Astrocyte of the cerebellum (primary cell): ENCODE measurements around the gene UBE2N.
"Not testable (repeated sequence)": the region's sequence is repeated elsewhere in the genome, so short reads cannot be mapped to it uniquely, and the experiment has no call there.

Source experiments
- DNase-seq: peaks from one replicate; pipeline ENCODE4 v3.0.0-alpha.2; 2011; ENCODE audit warnings: low read depth
- H3K4me3 ChIP-seq: 2 replicates; pipeline ENCODE4 v1.5.1; 2011; ENCODE audit warnings: mild to moderate bottlenecking, low read depth, low read length, moderate library complexity
- CTCF ChIP-seq: IDR thresholded peaks from 2 replicates; pipeline ENCODE4 v1.5.1; 2012; ENCODE audit warnings: low read length, low read depth, moderate library complexity, mild to moderate bottlenecking; ENCODE audit errors: missing control alignments
- in situ Hi-C: cut with HindIII; loops from 2 replicates; pipeline ENCODE4 v1.10.0; 2017; ENCODE audit warnings: low sequenced_read_pairs

UBE2N gene

GRCh38 chr12:93407054-93407962 lies 34.4 kb downstream of the UBE2N start:
- no peak for TF ChIP-seq CTCF
- H3K4me3 ChIP-seq = no peak overlapping the region
- DNase-seq = no peak
- in situ Hi-C loops = loop anchor here (25.0 kb wide), 1 partner anchor 620 kb away; no protein-coding TSS in a partner anchor

- TF ChIP-seq CTCF = no peak
- in situ Hi-C loops = loop anchor here (25.0 kb wide), 1 partner anchor 618 kb away; no protein-coding TSS in a partner anchor
- H3K4me3 ChIP-seq = no peak overlapping the region
- no peak for DNase-seq
These were observed 36.5 kb downstream of the UBE2N start for GRCh38 chr12:93404961-93405849.

GRCh38 chr12:93403988-93404803 lies 37.6 kb downstream of the UBE2N start:
- TF ChIP-seq CTCF = no peak
- no peak for DNase-seq
- H3K4me3 ChIP-seq = no peak overlapping the region
- in situ Hi-C loops = loop anchor here (25.0 kb wide), 1 partner anchor 617 kb away; no protein-coding TSS in a partner anchor

- DNase-seq = no peak
- no peak for TF ChIP-seq CTCF
- no peak overlapping the region for H3K4me3 ChIP-seq
- in situ Hi-C loops = loop anchor here (25.0 kb wide), 1 partner anchor 615 kb away; no protein-coding TSS in a partner anchor
These were observed 39.1 kb downstream of the UBE2N start for GRCh38 chr12:93402333-93403311.

- in situ Hi-C loops, H3K4me3 ChIP-seq, DNase-seq: not testable (repeated sequence)
These were observed 42.4 kb downstream of the UBE2N start for GRCh38 chr12:93399183-93399863.
